Liver (tissue), 9 donors: ENCODE measurements around the gene DAGLA. TPM values are rescaled to one million over a fixed set of nuclear protein-coding genes. Genes with fewer than 3 reads are reported as not detected.

ENCODE experiments used
- DNase-seq: peaks from one replicate; pipeline ENCODE4 v3.0.0-alpha.2; 2017; ENCODE audit warnings: low spot score
- H3K27ac ChIP-seq, 2 donors: one replicate each; pipeline ENCODE4 v1.7.0; 2013; ENCODE audit warnings: inconsistent platforms in 2 of 2, low read length in 2 of 2, control low read depth in 1 of 2, low read depth in 1 of 2, mild to moderate bottlenecking in 1 of 2
- H3K27me3 ChIP-seq, 4 donors: one replicate each; pipeline versions ENCODE4 v1.6.1 to v1.7.0; 2013; ENCODE audit warnings: low read length in 3 of 4, inconsistent platforms in 1 of 4, mild to moderate bottlenecking in 1 of 4, moderate library complexity in 1 of 4; ENCODE audit not compliant: control insufficient read depth in 4 of 4, insufficient read depth in 4 of 4
- H3K36me3 ChIP-seq, 4 donors: one replicate each; pipeline versions ENCODE4 v1.6.1 to v1.7.0; 2013; ENCODE audit warnings: low read length in 3 of 4, mild to moderate bottlenecking in 3 of 4, low read depth in 1 of 4, moderate library complexity in 1 of 4; ENCODE audit not compliant: control insufficient read depth in 4 of 4, insufficient read depth in 3 of 4
- H3K4me1 ChIP-seq, 4 donors: one replicate each; pipeline versions ENCODE4 v1.6.1 to v1.7.0; 2013; ENCODE audit warnings: low read length in 3 of 4, mild to moderate bottlenecking in 3 of 4, moderate library complexity in 1 of 4; ENCODE audit not compliant: control insufficient read depth in 4 of 4, insufficient read depth in 4 of 4
- H3K4me3 ChIP-seq, 3 donors: one replicate each; pipeline versions ENCODE4 v1.6.1 to v1.7.0; 2013; ENCODE audit warnings: low read length in 3 of 3, control low read depth in 1 of 3, low read depth in 1 of 3, mild to moderate bottlenecking in 1 of 3
- H3K9ac ChIP-seq, 2 donors: one replicate each; pipeline ENCODE4 v1.7.0; 2013; ENCODE audit warnings: low read length in 2 of 2, mild to moderate bottlenecking in 2 of 2, moderate library complexity in 2 of 2, control low read depth in 1 of 2, low read depth in 1 of 2
- H3K9me3 ChIP-seq, 4 donors: one replicate each; pipeline versions ENCODE4 v1.6.1 to v1.7.0; 2013; ENCODE audit warnings: low read length in 3 of 4; ENCODE audit not compliant: control insufficient read depth in 4 of 4
- FOXA1 ChIP-seq: IDR thresholded peaks from 2 replicates; pipeline ENCODE4 v1.6.1; 2016; ENCODE audit warnings: antibody characterized with exemption
- GABPA ChIP-seq, 2 donors: IDR thresholded peaks in 1 of 2; conservative IDR thresholded peaks in 1 of 2; 2 replicates each; pipeline ENCODE4 v1.6.1; 2016; ENCODE audit warnings: antibody characterized with exemption in 2 of 2, mild to moderate bottlenecking in 1 of 2, moderate library complexity in 1 of 2
- HNF4G ChIP-seq: IDR thresholded peaks from 2 replicates; pipeline ENCODE4 v1.6.1; 2016; ENCODE audit warnings: antibody characterized with exemption
- JUND ChIP-seq, 2 donors: IDR thresholded peaks; 2 replicates each; pipeline ENCODE4 v1.6.1; 2016; ENCODE audit warnings: antibody characterized with exemption in 2 of 2
- NR2F2 ChIP-seq: IDR thresholded peaks from 2 replicates; pipeline ENCODE4 v1.6.1; 2016; ENCODE audit warnings: antibody characterized with exemption
- SP1 ChIP-seq: IDR thresholded peaks from 2 replicates; pipeline ENCODE4 v1.6.1; 2018; ENCODE audit warnings: antibody characterized with exemption, mild to moderate bottlenecking
- TAF1 ChIP-seq: conservative IDR thresholded peaks from 2 replicates; pipeline ENCODE4 v1.6.1; 2016; ENCODE audit warnings: antibody characterized with exemption, mild to moderate bottlenecking
- YY1 ChIP-seq: IDR thresholded peaks from 2 replicates; pipeline ENCODE4 v1.6.1; 2016; ENCODE audit warnings: antibody characterized with exemption, mild to moderate bottlenecking
- WGBS: extraction: QIAGEN DNeasy Blood & Tissue Kit; methylation state at CpG from one replicate; pipeline ENCODE4 v1.1.7; 2013; 5-methylcytosine and 5-hydroxymethylcytosine counted together
- polyA plus RNA-seq, 2 donors: library from polyadenylated mRNA; stranded (reverse) in 1 of 2; unstranded in 1 of 2; fragments of 200-250 nt in 1 of 2; fragments of >200 nt in 1 of 2; fragmentation: Nextera tagmentation in 1 of 2; extraction: Ambion mirVana in 1 of 2; gene quantifications; one replicate each; pipeline versions ENCODE4 v1.2.1 to v1.2.3, GENCODE V29; 2013 to 2015
- total RNA-seq, 2 donors: library from RNA; depleted of rRNA; stranded (reverse); fragments of >200 nt; gene quantifications; one replicate each; pipeline ENCODE4 v1.2.3, GENCODE V29; 2014
- TF ChIP-seq, protein P1 (sequence below): IDR thresholded peaks from 2 replicates; pipeline ENCODE4 v1.6.1; 2016; ENCODE audit warnings: antibody characterized with exemption
- TF ChIP-seq, protein P2 (sequence below): fragments of 150-350 bp; IDR thresholded peaks from 2 replicates; pipeline ENCODE4 v1.5.1; 2017; ENCODE audit warnings: improper control_type of control experiment, low read depth, low read length; ENCODE audit not compliant: missing input control
- TF ChIP-seq, protein P3 (sequence below): IDR thresholded peaks from 2 replicates; pipeline ENCODE4 v1.6.1; 2016; ENCODE audit warnings: antibody characterized with exemption
- TF ChIP-seq, protein P4 (sequence below): IDR thresholded peaks from 2 replicates; pipeline ENCODE4 v1.6.1; 2016; ENCODE audit warnings: antibody characterized with exemption, mild to moderate bottlenecking
- TF ChIP-seq, protein P5 (sequence below): IDR thresholded peaks from 2 replicates; pipeline ENCODE4 v1.6.1; 2016; ENCODE audit warnings: antibody characterized with exemption
- donor health status: healthy.
- donor health status: healthy.
- donor health status: healthy.
- donor health status: healthy.
- donor health status: healthy.

DAGLA gene
- total and polyA plus RNA-seq, 4 donors = 0.13 to 0.84 (median 0.60) TPM

DNA sequence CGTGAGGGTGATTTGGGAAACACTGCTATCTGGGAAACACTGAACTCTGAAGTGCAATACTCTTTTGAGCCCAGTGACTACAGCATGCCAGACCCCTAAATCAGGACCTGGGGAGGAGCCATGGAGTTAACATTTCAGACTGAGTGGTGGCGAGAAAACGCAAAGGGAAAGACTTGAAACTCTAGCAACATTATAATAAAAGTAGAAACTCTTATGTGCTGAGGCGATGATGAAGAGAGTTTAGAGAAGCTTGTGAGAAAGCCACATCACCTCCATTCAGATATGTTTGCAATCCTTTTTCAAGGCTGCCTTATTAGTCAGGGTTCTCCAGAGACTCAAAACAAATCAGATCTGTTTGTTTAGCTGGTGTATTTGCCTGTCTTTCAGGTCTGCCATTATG lies 114.4 kb downstream of the DAGLA start:
- Histone ChIP-seq H3K36me3 (peaks cover 5 to 10% (median 6%) of the 10 kb centered on the region in 4 donors), H3K27ac (no peak overlapping the region), H3K27me3 (no peaks in the 10 kb centered on the region), H3K9me3 (no peaks in the 10 kb centered on the region), H3K4me1 (peaks cover 0 to 27% (median 22%) of the 10 kb centered on the region in 4 donors), H3K9ac (no peak overlapping the region), H3K4me3 (no peak overlapping the region)
- WGBS = 93% methylated on average over 4 of the region's 4 CpGs
- DNase-seq = no peak
- TF ChIP-seq, protein P1, sequence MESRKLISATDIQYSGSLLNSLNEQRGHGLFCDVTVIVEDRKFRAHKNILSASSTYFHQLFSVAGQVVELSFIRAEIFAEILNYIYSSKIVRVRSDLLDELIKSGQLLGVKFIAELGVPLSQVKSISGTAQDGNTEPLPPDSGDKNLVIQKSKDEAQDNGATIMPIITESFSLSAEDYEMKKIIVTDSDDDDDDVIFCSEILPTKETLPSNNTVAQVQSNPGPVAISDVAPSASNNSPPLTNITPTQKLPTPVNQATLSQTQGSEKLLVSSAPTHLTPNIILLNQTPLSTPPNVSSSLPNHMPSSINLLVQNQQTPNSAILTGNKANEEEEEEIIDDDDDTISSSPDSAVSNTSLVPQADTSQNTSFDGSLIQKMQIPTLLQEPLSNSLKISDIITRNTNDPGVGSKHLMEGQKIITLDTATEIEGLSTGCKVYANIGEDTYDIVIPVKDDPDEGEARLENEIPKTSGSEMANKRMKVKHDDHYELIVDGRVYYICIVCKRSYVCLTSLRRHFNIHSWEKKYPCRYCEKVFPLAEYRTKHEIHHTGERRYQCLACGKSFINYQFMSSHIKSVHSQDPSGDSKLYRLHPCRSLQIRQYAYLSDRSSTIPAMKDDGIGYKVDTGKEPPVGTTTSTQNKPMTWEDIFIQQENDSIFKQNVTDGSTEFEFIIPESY = no peak
- TF ChIP-seq SP1 (no peak), HNF4G (no peak), JUND (IDR thresholded peaks at IDR 0.05) (no peak), NR2F2 (no peak), FOXA1 (no peak), TAF1 (no peak)
- TF ChIP-seq, protein P2, sequence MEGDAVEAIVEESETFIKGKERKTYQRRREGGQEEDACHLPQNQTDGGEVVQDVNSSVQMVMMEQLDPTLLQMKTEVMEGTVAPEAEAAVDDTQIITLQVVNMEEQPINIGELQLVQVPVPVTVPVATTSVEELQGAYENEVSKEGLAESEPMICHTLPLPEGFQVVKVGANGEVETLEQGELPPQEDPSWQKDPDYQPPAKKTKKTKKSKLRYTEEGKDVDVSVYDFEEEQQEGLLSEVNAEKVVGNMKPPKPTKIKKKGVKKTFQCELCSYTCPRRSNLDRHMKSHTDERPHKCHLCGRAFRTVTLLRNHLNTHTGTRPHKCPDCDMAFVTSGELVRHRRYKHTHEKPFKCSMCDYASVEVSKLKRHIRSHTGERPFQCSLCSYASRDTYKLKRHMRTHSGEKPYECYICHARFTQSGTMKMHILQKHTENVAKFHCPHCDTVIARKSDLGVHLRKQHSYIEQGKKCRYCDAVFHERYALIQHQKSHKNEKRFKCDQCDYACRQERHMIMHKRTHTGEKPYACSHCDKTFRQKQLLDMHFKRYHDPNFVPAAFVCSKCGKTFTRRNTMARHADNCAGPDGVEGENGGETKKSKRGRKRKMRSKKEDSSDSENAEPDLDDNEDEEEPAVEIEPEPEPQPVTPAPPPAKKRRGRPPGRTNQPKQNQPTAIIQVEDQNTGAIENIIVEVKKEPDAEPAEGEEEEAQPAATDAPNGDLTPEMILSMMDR = no peak
- TF ChIP-seq, protein P3, sequence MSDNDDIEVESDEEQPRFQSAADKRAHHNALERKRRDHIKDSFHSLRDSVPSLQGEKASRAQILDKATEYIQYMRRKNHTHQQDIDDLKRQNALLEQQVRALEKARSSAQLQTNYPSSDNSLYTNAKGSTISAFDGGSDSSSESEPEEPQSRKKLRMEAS = no peak
- TF ChIP-seq, protein P4, sequence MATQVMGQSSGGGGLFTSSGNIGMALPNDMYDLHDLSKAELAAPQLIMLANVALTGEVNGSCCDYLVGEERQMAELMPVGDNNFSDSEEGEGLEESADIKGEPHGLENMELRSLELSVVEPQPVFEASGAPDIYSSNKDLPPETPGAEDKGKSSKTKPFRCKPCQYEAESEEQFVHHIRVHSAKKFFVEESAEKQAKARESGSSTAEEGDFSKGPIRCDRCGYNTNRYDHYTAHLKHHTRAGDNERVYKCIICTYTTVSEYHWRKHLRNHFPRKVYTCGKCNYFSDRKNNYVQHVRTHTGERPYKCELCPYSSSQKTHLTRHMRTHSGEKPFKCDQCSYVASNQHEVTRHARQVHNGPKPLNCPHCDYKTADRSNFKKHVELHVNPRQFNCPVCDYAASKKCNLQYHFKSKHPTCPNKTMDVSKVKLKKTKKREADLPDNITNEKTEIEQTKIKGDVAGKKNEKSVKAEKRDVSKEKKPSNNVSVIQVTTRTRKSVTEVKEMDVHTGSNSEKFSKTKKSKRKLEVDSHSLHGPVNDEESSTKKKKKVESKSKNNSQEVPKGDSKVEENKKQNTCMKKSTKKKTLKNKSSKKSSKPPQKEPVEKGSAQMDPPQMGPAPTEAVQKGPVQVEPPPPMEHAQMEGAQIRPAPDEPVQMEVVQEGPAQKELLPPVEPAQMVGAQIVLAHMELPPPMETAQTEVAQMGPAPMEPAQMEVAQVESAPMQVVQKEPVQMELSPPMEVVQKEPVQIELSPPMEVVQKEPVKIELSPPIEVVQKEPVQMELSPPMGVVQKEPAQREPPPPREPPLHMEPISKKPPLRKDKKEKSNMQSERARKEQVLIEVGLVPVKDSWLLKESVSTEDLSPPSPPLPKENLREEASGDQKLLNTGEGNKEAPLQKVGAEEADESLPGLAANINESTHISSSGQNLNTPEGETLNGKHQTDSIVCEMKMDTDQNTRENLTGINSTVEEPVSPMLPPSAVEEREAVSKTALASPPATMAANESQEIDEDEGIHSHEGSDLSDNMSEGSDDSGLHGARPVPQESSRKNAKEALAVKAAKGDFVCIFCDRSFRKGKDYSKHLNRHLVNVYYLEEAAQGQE = no peak
- TF ChIP-seq, protein P5, sequence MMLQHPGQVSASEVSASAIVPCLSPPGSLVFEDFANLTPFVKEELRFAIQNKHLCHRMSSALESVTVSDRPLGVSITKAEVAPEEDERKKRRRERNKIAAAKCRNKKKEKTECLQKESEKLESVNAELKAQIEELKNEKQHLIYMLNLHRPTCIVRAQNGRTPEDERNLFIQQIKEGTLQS = no peak

DNA sequence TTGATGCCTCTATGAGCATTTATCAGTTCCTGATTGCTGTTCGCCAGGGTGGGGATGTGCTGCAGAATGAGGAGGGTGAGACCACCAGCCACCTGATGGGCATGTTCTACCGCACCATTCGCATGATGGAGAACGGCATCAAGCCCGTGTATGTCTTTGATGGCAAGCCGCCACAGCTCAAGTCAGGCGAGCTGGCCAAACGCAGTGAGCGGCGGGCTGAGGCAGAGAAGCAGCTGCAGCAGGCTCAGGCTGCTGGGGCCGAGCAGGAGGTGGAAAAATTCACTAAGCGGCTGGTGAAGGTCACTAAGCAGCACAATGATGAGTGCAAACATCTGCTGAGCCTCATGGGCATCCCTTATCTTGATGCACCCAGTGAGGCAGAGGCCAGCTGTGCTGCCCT lies 115.3 kb downstream of the DAGLA start:
- H3K4me3 ChIP-seq = no peak overlapping the region
- H3K36me3 ChIP-seq = peaks cover 0 to 3% (median 0%) of the 10 kb centered on the region in 4 donors
- no peak overlapping the region for H3K27ac ChIP-seq
- H3K4me1 ChIP-seq = peaks cover 0 to 27% (median 22%) of the 10 kb centered on the region in 4 donors
- WGBS = 93% methylated on average over 12 of the region's 12 CpGs
- no peak for TF ChIP-seq FOXA1
- TF ChIP-seq YY1 = no peak
- no peak for TF ChIP-seq SP1
- TF ChIP-seq, protein P5 = no peak
- TF ChIP-seq, protein P4 = no peak
- no peak for TF ChIP-seq NR2F2
- TF ChIP-seq GABPA (IDR thresholded peaks at IDR 0.05 in 1 of 2, conservative IDR thresholded peaks at IDR 0.05 in 1 of 2) = no peak
- no peaks in the 10 kb centered on the region for H3K27me3 ChIP-seq
- no peak overlapping the region for H3K9ac ChIP-seq
- no peaks in the 10 kb centered on the region for H3K9me3 ChIP-seq
- DNase-seq = no peak
